Stomach smooth muscle (tissue), 2 donors: ENCODE measurements around the gene CFAP58.
"Not testable (repeated sequence)": the region's sequence is repeated elsewhere in the genome, so short reads cannot be mapped to it uniquely, and the experiment has no call there.

Experiments used
- H3K27ac ChIP-seq: one replicate; pipeline ENCODE4 v1.7.0; 2013; ENCODE audit warnings: mild to moderate bottlenecking, low read length, inconsistent platforms
- H3K27me3 ChIP-seq, 2 donors: one replicate each; pipeline ENCODE4 v1.7.0; 2013; ENCODE audit warnings: low read length in 2 of 2; ENCODE audit not compliant: insufficient read depth in 2 of 2, control insufficient read depth in 1 of 2
- H3K36me3 ChIP-seq, 2 donors: one replicate each; pipeline ENCODE4 v1.7.0; 2013; ENCODE audit warnings: low read length in 2 of 2; ENCODE audit not compliant: control insufficient read depth in 2 of 2, insufficient read depth in 2 of 2
- H3K4me1 ChIP-seq: one replicate; pipeline ENCODE4 v1.7.0; 2013; ENCODE audit warnings: low read length; ENCODE audit not compliant: control insufficient read depth, insufficient read depth
- H3K4me3 ChIP-seq, 2 donors: one replicate each; pipeline ENCODE4 v1.7.0; 2013; ENCODE audit warnings: low read length in 2 of 2
- H3K9ac ChIP-seq, 2 donors: one replicate each; pipeline ENCODE4 v1.7.0; 2013; ENCODE audit warnings: low read length in 2 of 2, mild to moderate bottlenecking in 1 of 2
- H3K9me3 ChIP-seq, 2 donors: one replicate each; pipeline ENCODE4 v1.7.0; 2013; ENCODE audit warnings: low read length in 2 of 2; ENCODE audit not compliant: control insufficient read depth in 2 of 2
- donor health status: healthy.
- donor health status: Pancreatic carcinoma.

The CFAP58 gene

GRCh38 chr10:104450954-104451353, 97.3 kb downstream of the CFAP58 start:
- H3K4me3 ChIP-seq, result no peak overlapping the region

GRCh38 chr10:104452977-104453376, 99.3 kb downstream of the CFAP58 start:
- Histone ChIP-seq H3K36me3 (no peaks in the 10 kb centered on the region), H3K9me3 (no peaks in the 10 kb centered on the region), H3K4me1 (no peaks in the 10 kb centered on the region), H3K27me3 (no peaks in the 10 kb centered on the region), H3K9ac (no peak overlapping the region), H3K4me3 (no peak overlapping the region), H3K27ac (no peak overlapping the region)

More at GRCh38 chr10:104450954-104451353, 97.3 kb downstream of the CFAP58 start:
- H3K4me1 ChIP-seq, result no peaks in the 10 kb centered on the region
- H3K27me3 ChIP-seq, result no peaks in the 10 kb centered on the region
- no peak overlapping the region for H3K9ac ChIP-seq
- H3K27ac ChIP-seq, result no peak overlapping the region
- H3K9me3 ChIP-seq, result no peaks in the 10 kb centered on the region
- H3K36me3 ChIP-seq, result no peaks in the 10 kb centered on the region

- H3K36me3 ChIP-seq, result no peaks in the 10 kb centered on the region
- H3K4me3 ChIP-seq, result no peak overlapping the region
- no peaks in the 10 kb centered on the region for H3K9me3 ChIP-seq
- no peaks in the 10 kb centered on the region for H3K27me3 ChIP-seq
- H3K9ac ChIP-seq, result no peak overlapping the region
- no peak overlapping the region for H3K27ac ChIP-seq
- H3K4me1 ChIP-seq, result no peaks in the 10 kb centered on the region
Observed at GRCh38 chr10:104456802-104457542, 103.3 kb downstream of the CFAP58 start.

GRCh38 chr10:104457543-104457828, 103.9 kb downstream of the CFAP58 start:
- H3K36me3 ChIP-seq, result no peaks in the 10 kb centered on the region
- H3K27ac ChIP-seq, result no peak overlapping the region
- no peak overlapping the region for H3K9ac ChIP-seq
- H3K27me3 ChIP-seq, result no peaks in the 10 kb centered on the region
- H3K9me3 ChIP-seq, result no peaks in the 10 kb centered on the region
- H3K4me1 ChIP-seq, result no peaks in the 10 kb centered on the region
- H3K4me3 ChIP-seq, result no peak overlapping the region

- H3K4me3 ChIP-seq, H3K9ac ChIP-seq, H3K27ac ChIP-seq, H3K36me3 ChIP-seq, H3K9me3 ChIP-seq, H3K4me1 ChIP-seq, H3K27me3 ChIP-seq: not testable (repeated sequence)
Observed at GRCh38 chr10:104465575-104465974, 111.9 kb downstream of the CFAP58 start.

GRCh38 chr10:104468818-104469217, 115.2 kb downstream of the CFAP58 start:
- H3K27ac ChIP-seq, H3K36me3 ChIP-seq, H3K27me3 ChIP-seq, H3K4me3 ChIP-seq, H3K4me1 ChIP-seq, H3K9me3 ChIP-seq, H3K9ac ChIP-seq: not testable (repeated sequence)

GRCh38 chr10:104472505-104472904, 118.9 kb downstream of the CFAP58 start:
- no peak overlapping the region for H3K9ac ChIP-seq
- H3K4me3 ChIP-seq, result no peak overlapping the region
- no peak overlapping the region for H3K27ac ChIP-seq
- H3K36me3 ChIP-seq, result no peaks in the 10 kb centered on the region
- H3K4me1 ChIP-seq, result no peaks in the 10 kb centered on the region
- no peaks in the 10 kb centered on the region for H3K9me3 ChIP-seq
- H3K27me3 ChIP-seq, result no peaks in the 10 kb centered on the region

- Histone ChIP-seq H3K9ac (no peak overlapping the region), H3K27ac (no peak overlapping the region), H3K4me3 (no peak overlapping the region), H3K36me3 (no peaks in the 10 kb centered on the region), H3K9me3 (no peaks in the 10 kb centered on the region), H3K4me1 (no peaks in the 10 kb centered on the region), H3K27me3 (no peaks in the 10 kb centered on the region)
Observed at GRCh38 chr10:104472957-104473745, 119.5 kb downstream of the CFAP58 start.

- Histone ChIP-seq H3K4me3 (no peak overlapping the region), H3K9me3 (no peaks in the 10 kb centered on the region), H3K9ac (no peak overlapping the region), H3K4me1 (no peaks in the 10 kb centered on the region), H3K36me3 (no peaks in the 10 kb centered on the region), H3K27me3 (peaks cover 0 to 3% of the 10 kb centered on the region in 2 donors), H3K27ac (no peak overlapping the region)
Observed at GRCh38 chr10:104478380-104478779, 124.7 kb downstream of the CFAP58 start.

- H3K4me3 ChIP-seq, result no peak overlapping the region
- H3K27me3 ChIP-seq, result peaks cover 0 to 3% of the 10 kb centered on the region in 2 donors
- H3K4me1 ChIP-seq, result no peaks in the 10 kb centered on the region
- no peaks in the 10 kb centered on the region for H3K9me3 ChIP-seq
- no peaks in the 10 kb centered on the region for H3K36me3 ChIP-seq
- H3K9ac ChIP-seq, result no peak overlapping the region
- no peak overlapping the region for H3K27ac ChIP-seq
Observed at GRCh38 chr10:104479906-104480593, 126.4 kb downstream of the CFAP58 start.

GRCh38 chr10:104480797-104481196, 127.2 kb downstream of the CFAP58 start:
- no peaks in the 10 kb centered on the region for H3K36me3 ChIP-seq
- H3K9ac ChIP-seq, result no peak overlapping the region
- no peak overlapping the region for H3K27ac ChIP-seq
- no peaks in the 10 kb centered on the region for H3K9me3 ChIP-seq
- H3K4me3 ChIP-seq, result no peak overlapping the region
- no peaks in the 10 kb centered on the region for H3K4me1 ChIP-seq
- H3K27me3 ChIP-seq, result peaks cover 0 to 6% of the 10 kb centered on the region in 2 donors
